WTC11 (cell line): ENCODE data around the gene PRUNE2.

Experiments
- CBFB ChIP-seq: sonication (generic); formaldehyde crosslinking; IDR thresholded peaks from 2 replicates; pipeline ENCODE4 v1.8.1; 2022; ENCODE audit warnings: mild to moderate bottlenecking, low read depth, missing genetic modification reagents
- ELF4 ChIP-seq: sonication (generic); formaldehyde crosslinking; IDR thresholded peaks from 2 replicates; pipeline ENCODE4 v1.8.1; 2022; ENCODE audit warnings: low read depth, mild to moderate bottlenecking, moderate library complexity, missing genetic modification reagents
- NFYB ChIP-seq: sonication (generic); formaldehyde crosslinking; conservative IDR thresholded peaks from 2 replicates; pipeline ENCODE4 v1.8.0; 2022; ENCODE audit warnings: low read depth, missing genetic modification reagents
- TCF7 ChIP-seq: sonication (generic); formaldehyde crosslinking; IDR thresholded peaks from 2 replicates; pipeline ENCODE4 v1.8.0; 2022; ENCODE audit warnings: mild to moderate bottlenecking, low read depth, missing genetic modification reagents, moderate library complexity
- TF ChIP-seq, protein P1 (sequence below): fragments of 200-600 bp; IDR thresholded peaks from 2 replicates; pipeline ENCODE4 v1.8.0; 2022; ENCODE audit warnings: antibody characterized with exemption
- TF ChIP-seq, protein P2 (sequence below): sonication (generic); formaldehyde crosslinking; IDR thresholded peaks from 2 replicates; pipeline ENCODE4 v1.8.1; 2023; ENCODE audit warnings: mild to moderate bottlenecking, moderate library complexity, missing genetic modification reagents
- TF ChIP-seq, protein P3 (sequence below): sonication (generic); formaldehyde crosslinking; IDR thresholded peaks from 2 replicates; pipeline ENCODE4 v1.8.1; 2023; ENCODE audit warnings: mild to moderate bottlenecking, missing genetic modification reagents, moderate library complexity

GRCh38 chr9:76586390-76587314, 319.3 kb downstream of the PRUNE2 start:
- TF ChIP-seq, protein P1, sequence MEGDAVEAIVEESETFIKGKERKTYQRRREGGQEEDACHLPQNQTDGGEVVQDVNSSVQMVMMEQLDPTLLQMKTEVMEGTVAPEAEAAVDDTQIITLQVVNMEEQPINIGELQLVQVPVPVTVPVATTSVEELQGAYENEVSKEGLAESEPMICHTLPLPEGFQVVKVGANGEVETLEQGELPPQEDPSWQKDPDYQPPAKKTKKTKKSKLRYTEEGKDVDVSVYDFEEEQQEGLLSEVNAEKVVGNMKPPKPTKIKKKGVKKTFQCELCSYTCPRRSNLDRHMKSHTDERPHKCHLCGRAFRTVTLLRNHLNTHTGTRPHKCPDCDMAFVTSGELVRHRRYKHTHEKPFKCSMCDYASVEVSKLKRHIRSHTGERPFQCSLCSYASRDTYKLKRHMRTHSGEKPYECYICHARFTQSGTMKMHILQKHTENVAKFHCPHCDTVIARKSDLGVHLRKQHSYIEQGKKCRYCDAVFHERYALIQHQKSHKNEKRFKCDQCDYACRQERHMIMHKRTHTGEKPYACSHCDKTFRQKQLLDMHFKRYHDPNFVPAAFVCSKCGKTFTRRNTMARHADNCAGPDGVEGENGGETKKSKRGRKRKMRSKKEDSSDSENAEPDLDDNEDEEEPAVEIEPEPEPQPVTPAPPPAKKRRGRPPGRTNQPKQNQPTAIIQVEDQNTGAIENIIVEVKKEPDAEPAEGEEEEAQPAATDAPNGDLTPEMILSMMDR, result no peak
- TF ChIP-seq, protein P2, sequence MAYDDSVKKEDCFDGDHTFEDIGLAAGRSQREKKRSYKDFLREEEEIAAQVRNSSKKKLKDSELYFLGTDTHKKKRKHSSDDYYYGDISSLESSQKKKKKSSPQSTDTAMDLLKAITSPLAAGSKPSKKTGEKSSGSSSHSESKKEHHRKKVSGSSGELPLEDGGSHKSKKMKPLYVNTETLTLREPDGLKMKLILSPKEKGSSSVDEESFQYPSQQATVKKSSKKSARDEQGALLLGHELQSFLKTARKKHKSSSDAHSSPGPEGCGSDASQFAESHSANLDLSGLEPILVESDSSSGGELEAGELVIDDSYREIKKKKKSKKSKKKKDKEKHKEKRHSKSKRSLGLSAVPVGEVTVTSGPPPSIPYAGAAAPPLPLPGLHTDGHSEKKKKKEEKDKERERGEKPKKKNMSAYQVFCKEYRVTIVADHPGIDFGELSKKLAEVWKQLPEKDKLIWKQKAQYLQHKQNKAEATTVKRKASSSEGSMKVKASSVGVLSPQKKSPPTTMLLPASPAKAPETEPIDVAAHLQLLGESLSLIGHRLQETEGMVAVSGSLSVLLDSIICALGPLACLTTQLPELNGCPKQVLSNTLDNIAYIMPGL, result no peak
- TF ChIP-seq NFYB (CRISPR knock-in tag), result no peak
- TF ChIP-seq, protein P3, sequence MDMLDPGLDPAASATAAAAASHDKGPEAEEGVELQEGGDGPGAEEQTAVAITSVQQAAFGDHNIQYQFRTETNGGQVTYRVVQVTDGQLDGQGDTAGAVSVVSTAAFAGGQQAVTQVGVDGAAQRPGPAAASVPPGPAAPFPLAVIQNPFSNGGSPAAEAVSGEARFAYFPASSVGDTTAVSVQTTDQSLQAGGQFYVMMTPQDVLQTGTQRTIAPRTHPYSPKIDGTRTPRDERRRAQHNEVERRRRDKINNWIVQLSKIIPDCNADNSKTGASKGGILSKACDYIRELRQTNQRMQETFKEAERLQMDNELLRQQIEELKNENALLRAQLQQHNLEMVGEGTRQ (CRISPR knock-in tag), result no peak
- no peak for TF ChIP-seq CBFB (CRISPR knock-in tag)
- no peak for TF ChIP-seq ELF4
- TF ChIP-seq TCF7 (CRISPR knock-in tag), result no peak
